HG02973 (cell line): ENCODE measurements around the gene GNPDA1.
"Not testable (repeated sequence)": the region's sequence is repeated elsewhere in the genome, so short reads cannot be mapped to it uniquely, and the experiment has no call there.

Source experiments
- ATAC-seq: cut with Tn5 transposase; IDR thresholded peaks from one replicate; pipeline ENCODE4 v1.9.1; 2021; ENCODE audit warnings: moderate library complexity; ENCODE audit not compliant: unreplicated experiment

Gene GNPDA1

DNA sequence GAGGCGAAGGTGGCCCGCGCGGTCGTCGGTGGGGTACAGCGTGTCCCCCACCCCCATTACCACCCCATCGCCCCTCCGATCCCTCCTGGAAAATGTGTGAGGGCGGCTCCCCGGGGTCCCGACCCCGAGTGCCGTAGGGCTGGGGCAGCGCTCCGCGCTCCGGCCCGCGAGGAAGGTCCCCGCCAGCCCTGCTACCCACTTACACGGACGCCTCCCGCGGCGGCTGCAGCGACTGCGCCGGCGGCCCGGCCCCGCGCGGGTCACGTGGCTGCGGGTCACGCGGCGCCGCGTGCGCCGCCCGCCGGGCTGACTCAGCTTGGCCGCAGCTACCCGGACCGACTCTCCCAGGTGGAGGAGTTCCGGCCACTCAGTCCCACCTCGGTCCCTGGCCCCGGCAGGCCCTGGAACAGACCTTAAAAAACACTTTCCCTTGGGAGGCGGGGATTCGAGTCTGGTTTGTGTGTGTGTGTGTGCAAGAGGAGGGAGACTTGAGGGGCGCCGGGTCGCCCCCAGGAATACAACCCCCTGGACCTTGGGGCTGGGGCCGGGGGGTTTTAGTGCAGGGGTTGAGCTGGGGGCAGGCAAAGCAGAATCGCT is at the start of gene GNPDA1:
TSS of gene GNPDA1 (minus strand) at position 236 of the 597 bp plus-strand sequence. CDS start 992 bp downstream, outside the sequence.
- peak; percentile 55 for ATAC-seq

- ATAC-seq = no peak
Measured at GRCh38 chr5:142059304-142059940, 46.6 kb upstream of the GNPDA1 start.

DNA sequence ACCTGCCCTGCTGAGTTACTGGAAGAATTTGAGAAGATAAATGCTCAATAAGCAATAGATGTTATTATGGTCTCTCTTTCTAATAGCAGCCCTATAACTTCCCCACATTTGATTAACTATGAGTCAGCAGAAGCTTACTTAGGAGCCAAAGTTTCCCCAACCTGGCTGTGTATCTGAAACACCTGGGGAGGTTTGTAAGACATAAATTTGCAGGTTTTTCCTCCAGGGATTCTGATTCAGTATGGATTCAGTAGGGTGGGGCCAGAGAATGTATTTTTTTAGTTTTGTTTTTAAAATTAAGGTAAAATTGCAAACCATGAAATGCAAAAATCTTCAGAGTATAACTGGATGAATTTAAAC is 44.9 kb upstream of the GNPDA1 start:
- no peak for ATAC-seq

DNA sequence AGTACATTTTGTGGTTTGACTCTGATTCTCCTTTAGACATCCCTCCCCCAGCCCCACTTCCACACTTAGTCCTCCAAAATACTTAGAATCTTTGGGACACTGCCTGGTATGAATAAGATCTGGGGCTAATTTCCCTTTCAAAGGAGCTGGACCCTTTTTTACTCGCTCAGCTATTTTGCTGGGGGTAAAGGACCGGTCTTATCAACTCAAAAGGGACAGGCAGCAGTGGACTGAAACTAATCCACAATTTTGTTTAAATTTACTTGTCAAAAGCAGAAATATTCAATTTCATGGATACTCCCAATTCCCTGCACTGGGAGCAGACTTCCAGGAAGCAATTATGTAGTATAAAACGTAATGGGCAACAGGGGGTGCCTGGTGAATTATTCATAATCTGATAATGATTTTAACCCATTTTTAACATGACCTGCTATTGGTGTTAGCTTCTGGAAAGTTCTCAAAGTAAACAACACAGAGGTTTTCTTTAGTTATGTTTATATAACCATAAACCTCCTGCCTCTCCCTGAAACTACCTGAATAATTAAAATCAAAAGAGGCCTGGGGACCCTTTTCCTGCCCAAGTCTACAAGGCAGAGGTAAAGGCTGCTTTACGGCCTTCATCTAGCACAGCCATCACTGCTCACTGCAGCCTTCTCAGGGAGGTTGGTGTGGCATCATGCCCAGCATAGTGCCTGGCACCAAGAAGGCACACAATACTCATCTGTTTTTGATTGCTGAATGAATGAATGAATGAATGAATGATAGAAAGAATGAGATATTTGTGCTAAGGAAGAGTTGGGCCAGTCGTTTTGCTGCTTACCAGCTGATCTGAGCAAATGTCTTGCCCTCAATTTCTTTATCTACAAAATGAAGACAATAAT is 44.2 kb upstream of the GNPDA1 start:
- no peak for ATAC-seq

DNA sequence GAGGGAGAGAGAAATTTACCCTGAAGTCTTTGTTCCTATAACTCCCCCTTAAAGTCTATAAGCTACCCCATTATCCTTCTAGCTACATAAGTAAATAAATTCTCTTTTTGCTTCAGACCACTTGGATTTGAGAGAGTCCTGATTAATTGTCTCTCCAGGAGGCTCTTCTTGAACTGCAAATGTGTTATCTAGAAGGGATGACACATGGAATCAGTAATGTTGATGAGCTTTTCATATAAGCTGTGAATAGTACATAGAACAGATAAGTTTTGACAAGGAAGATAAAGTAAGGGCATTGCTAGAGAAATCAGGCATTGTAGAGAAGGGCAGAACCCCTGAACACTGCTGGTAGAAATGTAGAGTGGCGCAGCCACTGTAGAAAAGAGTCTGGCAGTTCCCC is 42.5 kb upstream of the GNPDA1 start:
- ATAC-seq = no peak

- ATAC-seq = no peak
Measured at GRCh38 chr5:142053426-142054151, 40.8 kb upstream of the GNPDA1 start.

GRCh38 chr5:142052026-142052425 is 39.2 kb upstream of the GNPDA1 start:
- not testable (repeated sequence) for ATAC-seq

DNA sequence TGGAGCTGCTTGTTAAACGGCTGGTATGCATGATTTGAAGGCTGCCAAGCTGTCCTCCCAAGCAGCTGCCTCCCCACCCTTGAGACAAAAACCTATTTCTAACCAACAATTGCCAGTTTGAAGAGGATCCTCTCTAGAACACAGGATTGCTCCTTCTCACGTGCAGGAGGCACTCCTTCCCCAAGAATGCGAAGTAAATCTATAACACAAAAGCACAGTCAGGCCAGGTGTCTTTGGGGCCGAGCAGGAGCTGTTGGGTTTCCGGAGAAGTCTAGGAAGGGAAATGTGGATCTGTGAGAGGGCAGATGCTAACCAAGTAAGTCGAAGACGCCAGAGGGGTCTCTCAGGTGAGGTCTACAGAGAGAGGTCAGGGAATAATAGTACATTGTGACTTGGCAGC is 35.4 kb upstream of the GNPDA1 start:
- no peak for ATAC-seq

- no peak for ATAC-seq
Measured at GRCh38 chr5:142046191-142046590, 33.4 kb upstream of the GNPDA1 start.

- not testable (repeated sequence) for ATAC-seq
Measured at GRCh38 chr5:142040881-142041280, 28.1 kb upstream of the GNPDA1 start.

GRCh38 chr5:142040285-142040684 is 27.5 kb upstream of the GNPDA1 start:
- no peak for ATAC-seq

DNA sequence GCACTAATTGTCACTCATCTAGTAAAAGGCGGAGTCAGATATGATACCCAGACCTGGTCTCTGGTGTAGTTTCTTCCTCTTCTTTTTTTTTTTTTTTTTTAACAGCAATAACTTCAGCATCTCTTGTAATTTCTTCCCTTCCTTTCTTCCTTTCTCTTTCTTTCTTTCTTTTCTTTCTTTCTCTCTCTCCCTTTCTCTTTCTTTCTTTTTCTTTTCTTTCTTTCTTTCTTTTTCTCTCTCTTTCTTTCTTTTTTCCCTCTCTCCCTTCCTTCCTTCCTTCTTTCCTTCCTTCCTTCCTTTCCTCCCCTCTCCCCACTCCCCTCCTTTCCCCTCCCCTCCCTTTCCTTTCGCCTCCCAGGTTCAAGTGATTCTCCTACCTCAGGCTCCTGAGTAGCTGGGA is 25.9 kb upstream of the GNPDA1 start:
- no peak for ATAC-seq

DNA sequence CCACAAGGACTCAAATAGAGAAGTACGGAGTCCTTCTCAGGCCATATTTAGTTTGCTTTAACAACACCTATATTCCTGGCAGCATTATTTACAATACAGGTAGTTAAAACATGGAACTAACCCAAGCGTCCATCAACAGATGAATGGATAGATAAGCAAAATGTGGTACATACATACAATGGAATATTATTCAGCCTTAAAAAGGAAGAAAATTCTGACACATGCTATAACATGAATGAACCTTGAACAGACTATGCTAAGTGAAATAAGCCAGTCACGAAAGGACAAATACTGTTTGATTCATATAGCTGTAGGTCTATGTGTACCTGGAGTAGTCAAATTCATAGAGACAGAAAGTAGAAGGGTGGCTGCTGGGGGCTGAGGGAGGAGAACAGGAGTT is 24.8 kb upstream of the GNPDA1 start:
- not testable (repeated sequence) for ATAC-seq

DNA sequence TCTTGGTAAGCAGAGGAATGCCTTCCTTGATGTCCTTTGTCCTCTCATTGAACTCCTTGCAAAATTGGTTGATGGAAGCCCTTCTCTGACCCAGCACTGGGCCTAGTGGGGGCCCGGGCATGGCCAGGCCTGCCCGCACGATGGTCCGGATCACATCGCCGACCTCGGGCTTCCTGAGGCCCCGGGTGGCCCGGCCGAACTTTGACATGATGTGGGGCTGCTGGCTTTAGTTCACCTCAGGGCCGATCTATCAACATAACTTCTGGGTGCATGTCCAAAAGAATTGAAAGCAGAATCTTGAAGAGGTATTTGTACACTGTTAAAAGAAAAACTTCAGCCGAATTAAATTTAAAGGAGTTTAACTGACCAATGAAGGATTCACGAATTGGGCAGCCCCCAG is 24.1 kb upstream of the GNPDA1 start:
- no peak for ATAC-seq

GRCh38 chr5:142034994-142035393 is 22.2 kb upstream of the GNPDA1 start:
- no peak for ATAC-seq

DNA sequence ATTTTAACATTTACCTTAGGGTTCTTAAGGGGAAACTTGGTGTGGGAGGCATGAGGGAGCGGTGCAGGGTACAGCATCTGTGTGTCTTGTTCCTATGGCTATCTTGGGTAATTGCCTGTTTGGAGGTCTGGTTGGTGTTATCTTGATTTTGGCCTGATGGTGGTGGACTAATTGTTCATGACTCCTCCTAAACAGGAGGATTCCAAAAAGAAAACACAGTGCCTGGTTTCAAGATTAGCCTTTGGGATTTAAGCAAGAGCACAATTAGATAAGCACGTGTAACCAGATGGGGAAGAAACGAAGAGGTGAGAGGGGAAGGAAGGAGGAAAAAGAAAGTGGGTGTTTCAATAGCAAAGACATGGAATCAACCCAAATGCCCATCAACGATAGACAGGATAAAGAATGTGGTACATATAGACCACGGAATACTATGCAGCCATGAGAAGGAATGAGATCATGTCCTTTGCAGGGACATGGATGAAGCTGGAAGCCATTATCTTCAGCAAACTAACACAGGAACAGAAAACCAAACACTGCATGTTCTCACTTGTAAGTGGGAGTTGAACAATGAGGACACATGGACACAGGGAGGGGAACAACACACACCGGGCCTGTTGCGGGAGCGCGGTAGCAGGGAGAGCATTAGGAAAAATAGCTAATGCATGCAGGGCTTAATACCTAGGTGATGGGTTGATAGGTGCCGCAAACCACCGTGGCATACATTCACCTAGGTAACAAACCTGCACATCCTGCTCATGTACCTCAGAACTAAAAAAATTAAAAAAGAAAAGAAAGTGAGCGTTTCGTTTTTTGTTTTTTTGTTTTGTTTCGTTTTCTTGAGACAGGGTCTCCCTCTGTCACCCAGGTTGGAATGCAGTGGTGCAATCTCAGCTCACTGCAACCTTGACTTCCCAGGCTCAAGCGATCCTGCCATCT is 21.1 kb upstream of the GNPDA1 start:
- ATAC-seq = not testable (repeated sequence)

DNA sequence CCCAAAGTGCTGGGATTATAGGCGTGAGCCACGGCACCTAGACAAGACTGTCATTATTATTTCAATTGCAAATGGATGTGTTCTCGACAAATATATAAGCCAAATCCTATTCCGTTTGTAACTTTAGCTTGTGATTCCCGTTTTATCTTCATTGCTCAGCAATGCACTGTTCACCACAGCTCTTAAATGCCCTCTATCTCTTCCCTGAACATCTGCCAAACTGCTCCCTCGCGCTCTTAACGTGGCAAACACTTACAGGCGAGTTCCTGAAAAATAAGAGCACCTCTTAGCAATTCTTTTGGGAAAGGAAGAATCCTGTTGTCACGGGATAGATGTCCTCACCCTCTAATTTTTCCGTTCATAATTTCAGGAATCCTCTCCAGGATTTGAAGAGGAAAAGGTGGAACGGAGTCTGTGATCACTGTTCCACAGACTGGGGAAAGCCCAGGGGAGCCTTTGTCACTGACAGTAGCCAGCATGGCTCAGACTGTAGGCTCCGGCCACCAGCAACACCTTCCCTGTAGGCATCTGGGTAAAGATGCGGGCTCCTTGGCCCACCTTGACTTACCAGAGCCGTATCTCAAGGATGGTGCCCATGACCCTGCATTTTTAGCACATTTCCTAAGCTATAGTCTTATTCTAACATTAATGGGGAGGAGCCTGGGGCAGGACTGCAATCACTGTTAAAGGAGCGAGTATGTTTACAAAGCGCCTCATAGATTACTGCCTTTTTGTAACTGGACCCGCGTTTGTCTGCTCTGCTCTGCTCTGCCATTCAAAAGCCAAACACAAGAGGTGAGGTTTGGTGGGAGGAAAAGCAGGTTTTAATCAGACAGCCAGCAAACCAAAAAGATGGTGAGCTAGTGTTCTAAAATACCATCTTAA is 20.2 kb upstream of the GNPDA1 start:
- no peak for ATAC-seq

GRCh38 chr5:142032150-142032549 is 19.3 kb upstream of the GNPDA1 start:
- no peak for ATAC-seq

DNA sequence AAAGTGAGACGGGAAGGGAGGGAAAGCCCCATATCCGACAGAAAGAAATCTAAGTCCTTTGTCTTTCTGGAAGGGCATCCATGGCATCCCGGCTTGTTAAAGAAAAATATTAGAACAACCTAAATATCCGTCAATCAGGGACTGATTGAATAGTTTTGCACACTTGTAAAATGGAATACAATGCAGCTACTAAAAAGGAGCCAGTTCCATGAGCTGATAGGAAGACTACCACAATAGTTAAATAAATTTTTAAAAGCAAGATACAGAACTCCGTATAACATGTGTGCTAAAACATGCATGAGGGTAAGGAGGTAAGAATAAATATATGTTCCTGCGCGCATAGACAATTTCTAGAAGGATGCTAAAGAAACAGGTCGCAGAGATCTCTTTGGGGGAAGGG is 12.8 kb upstream of the GNPDA1 start:
- ATAC-seq = no peak
